ENCODE results near the gene SLC5A6. TPM values are rescaled to one million over a fixed set of nuclear protein-coding genes. Genes with fewer than 3 reads are reported as not detected.

Gene SLC5A6
- total and polyA plus RNA-seq, 2 of the 4 experiments (the other 2 are of a cell fraction), result 28.8 to 34.2 TPM

DNA sequence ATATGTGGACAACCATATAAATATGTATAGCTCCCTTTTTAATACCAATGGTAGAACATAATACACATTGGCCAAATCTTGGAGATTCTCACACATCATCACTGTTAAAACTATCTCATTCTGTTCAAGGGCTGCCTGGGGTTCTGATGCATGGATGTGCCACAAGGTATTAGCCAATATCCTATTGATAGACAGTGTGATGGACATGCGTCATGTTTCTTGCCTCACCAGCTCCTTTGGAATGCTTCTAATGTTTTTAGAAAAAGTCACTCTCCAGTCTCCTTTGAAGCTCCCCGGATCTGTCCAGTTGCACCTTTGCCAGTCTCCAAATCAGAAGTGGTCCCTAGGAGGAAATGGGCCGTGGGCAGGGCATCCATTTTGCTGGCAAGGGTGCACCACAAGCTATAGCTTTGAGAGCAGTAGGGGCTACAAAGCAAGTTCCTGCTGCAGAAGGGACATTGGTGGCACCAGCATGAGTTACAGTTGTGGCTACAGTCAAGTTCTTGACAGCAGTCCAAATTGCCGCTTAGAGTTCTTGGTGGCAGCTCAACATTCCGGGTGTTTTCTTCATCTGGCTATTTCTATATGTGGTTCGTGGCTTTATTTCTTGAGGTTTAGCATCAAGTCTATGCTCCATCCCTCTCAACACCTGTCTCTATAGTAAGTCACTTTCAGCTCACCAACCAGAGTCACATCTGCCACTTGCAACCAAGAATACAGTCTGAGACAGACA lies 25.3 kb downstream of the SLC5A6 start (continued):
- TF ChIP-seq RCOR1 (IDR thresholded peaks at IDR 0.05; ENCODE audit: insufficient replicate concordance, low read length), result no peak

DNA sequence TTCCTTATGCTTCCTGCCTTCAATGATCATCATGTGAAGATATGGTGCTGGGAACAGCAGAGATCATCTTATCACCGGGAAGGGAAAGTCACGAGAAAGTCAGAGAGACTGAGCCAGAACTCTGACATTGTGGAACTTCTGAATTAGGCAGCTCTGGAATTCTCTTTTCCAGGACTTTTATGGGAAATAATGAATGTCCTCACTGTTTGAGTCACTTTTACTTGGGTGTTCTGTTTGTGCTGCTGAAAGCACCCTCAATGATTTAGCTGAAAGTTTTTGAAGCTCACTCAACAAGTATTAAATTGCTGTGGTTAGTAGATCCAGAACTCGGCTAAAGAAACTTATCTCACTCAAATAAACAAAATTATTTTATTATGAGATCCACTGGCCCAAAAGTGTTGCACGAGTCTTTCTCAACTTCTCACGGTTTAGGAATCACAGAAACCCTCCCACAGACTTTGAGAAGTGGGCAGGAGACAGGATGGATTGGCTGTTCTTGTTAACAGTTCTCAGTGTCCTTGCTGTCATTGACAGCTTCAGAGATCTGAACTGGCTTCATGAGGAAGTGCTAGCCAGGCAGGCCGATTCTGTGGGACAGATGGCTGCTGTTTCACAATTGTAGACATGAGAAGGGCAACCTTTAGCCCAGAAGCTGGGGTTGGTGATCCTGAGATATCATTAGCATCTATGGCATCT lies 26.6 kb downstream of the SLC5A6 start:
- H2BK5ac ChIP-seq (ENCODE audit: low read depth, low read length, poor library complexity, severe bottlenecking), result peak overlapping the region; percentile 40
- no peak overlapping the region for H3K14ac ChIP-seq (replicated peaks; ENCODE audit: low read depth, low read length)
- H2AFZ ChIP-seq (replicated peaks; ENCODE audit: low read length, poor library complexity), result peak overlapping the region; percentile 74
- H3K27me3 ChIP-seq (ENCODE audit: control insufficient read depth, insufficient read depth, low read length), result peaks cover 18% of the 10 kb centered on the region
- BruUV-seq (replicated peaks), result no TSS peak
- TF ChIP-seq BHLHE40 (IDR thresholded peaks at IDR 0.05; ENCODE audit: low read depth, low read length), result peak; percentile 94
- peak; percentile 70 for TF ChIP-seq CEBPB (IDR thresholded peaks at IDR 0.05; ENCODE audit: low read depth, low read length)
- no peak for TF ChIP-seq RCOR1 (IDR thresholded peaks at IDR 0.05; ENCODE audit: insufficient replicate concordance, low read length)
- peak overlapping the region; percentile 18; the same call in 1 of the 2 replicates for H4K5ac ChIP-seq (ENCODE audit: low read depth, low read length)
- peaks cover 18% of the 10 kb centered on the region for H3K4me1 ChIP-seq (ENCODE audit: control insufficient read depth, insufficient read depth, low read length)
- peak overlapping the region; percentile 36; the same call in 1 of the 2 replicates for H2BK120ac ChIP-seq (ENCODE audit: low read depth, low read length)
- H4K20me1 ChIP-seq (ENCODE audit: insufficient read depth, low read length), result no peaks in the 10 kb centered on the region
- peak overlapping the region; percentile 57 for H3K4me2 ChIP-seq (ENCODE audit: low read depth, low read length)
- H3K9me1 ChIP-seq (ENCODE audit: insufficient read depth, low read length), result peaks cover 7% of the 10 kb centered on the region; the same call in 1 of the 2 replicates
- no peak overlapping the region for H2AK9ac ChIP-seq (replicated peaks; ENCODE audit: low read depth, low read length, poor library complexity)
- dilution Hi-C loops (cut with HindIII; ENCODE audit: low sequenced_read_pairs, unreplicated experiment) (no loop called here), in situ Hi-C loops (cut with MboI; ENCODE audit: low sequenced_read_pairs) (no loop called here), intact Hi-C loops (cut with micrococcal nuclease) (loop anchor here (5.0 kb wide), 1 partner anchor 223 kb away; no protein-coding TSS in a partner anchor)
- ATAC-seq (ENCODE audit: low read depth) (peak; percentile 67), DNase-seq (peak; percentile 80)
- ChIA-PET POLR2A (ENCODE audit: unreplicated experiment) (no interaction called here), CTCF (interaction anchor here (1.4 kb wide), 1 partner anchor 52 kb away, joined by 5 read pairs; the partner anchor contains the start of gene PREB)
- peak overlapping the region; percentile 17; the same call in 1 of the 2 replicates for H2BK20ac ChIP-seq (ENCODE audit: low read depth, low read length)
- H2AK5ac ChIP-seq (ENCODE audit: low read depth, low read length), result peak overlapping the region; percentile 13; the same call in 1 of the 2 replicates
- peak overlapping the region; percentile 93; the same call in 1 of the 2 replicates for H3K18ac ChIP-seq (ENCODE audit: low read depth, low read length)
- H3K9me3 ChIP-seq (ENCODE audit: control insufficient read depth, insufficient read depth, low read length), result peaks cover 2% of the 10 kb centered on the region; the same call in 1 of the 2 replicates
- H3K27ac ChIP-seq (ENCODE audit: insufficient read depth, low read length), result peak overlapping the region; percentile 86; the same call in 1 of the 2 replicates
- H3K4me3 ChIP-seq (ENCODE audit: insufficient read depth, low read depth, low read length), result no peak overlapping the region
- peak overlapping the region; percentile 21 to 39; a peak in 1 of 4 replicates for H4K8ac ChIP-seq (ENCODE audit: low read depth in 2 of 2, low read length in 2 of 2)
- 0 out of 2 replicates have a peak overlapping the region, but pooled peaks have one; percentile 2 for H3K23ac ChIP-seq (ENCODE audit: low read depth, low read length)
- H3K4ac ChIP-seq (ENCODE audit: low read depth, low read length), result peak overlapping the region; percentile 33; the same call in 1 of the 2 replicates
- H3K79me1 ChIP-seq (ENCODE audit: low read depth in 1 of 2, low read length in 2 of 2), result no peaks in the 10 kb centered on the region
- H2BK15ac ChIP-seq (ENCODE audit: low read depth, low read length), result no peak overlapping the region
- H3K56ac ChIP-seq (ENCODE audit: extremely low read depth, insufficient read depth, low read length), result no peak overlapping the region
- WGBS, 2 experiments (ENCODE audit: extremely low coverage in 2 of 2, insufficient read length in 1 of 2), result no CpG with 5 or more reads among the region's 6 CpGs
- no peak overlapping the region for H3K9ac ChIP-seq (ENCODE audit: low read depth, low read length)
- H3K36me3 ChIP-seq (ENCODE audit: control insufficient read depth, insufficient read depth, low read length), result no peaks in the 10 kb centered on the region
- H4K91ac ChIP-seq (ENCODE audit: insufficient read depth, low read depth, low read length), result no peak overlapping the region

Data from IMR-90 (cell line).